Mucosa of stomach (tissue), 1 donor: Measurements from ENCODE around the gene RAX.

ENCODE experiments used
- H3K27me3 ChIP-seq: one replicate; pipeline ENCODE4 v1.7.0; 2013; ENCODE audit warnings: mild to moderate bottlenecking, low read length; ENCODE audit not compliant: control insufficient read depth, insufficient read depth
- H3K36me3 ChIP-seq: one replicate; pipeline ENCODE4 v1.7.0; 2013; ENCODE audit warnings: low read length; ENCODE audit not compliant: control insufficient read depth, insufficient read depth
- H3K4me1 ChIP-seq: one replicate; pipeline ENCODE4 v1.7.0; 2013; ENCODE audit warnings: mild to moderate bottlenecking, low read length; ENCODE audit not compliant: control insufficient read depth, insufficient read depth
- H3K4me3 ChIP-seq: one replicate; pipeline ENCODE4 v1.7.0; 2013; ENCODE audit warnings: low read length
- H3K9ac ChIP-seq: one replicate; pipeline ENCODE4 v1.7.0; 2013; ENCODE audit warnings: mild to moderate bottlenecking, low read length, moderate library complexity
- H3K9me3 ChIP-seq: one replicate; pipeline ENCODE4 v1.7.0; 2013; ENCODE audit warnings: mild to moderate bottlenecking, low read length, moderate library complexity; ENCODE audit not compliant: control insufficient read depth
- donor health status: Pancreatic carcinoma.

Gene RAX

DNA sequence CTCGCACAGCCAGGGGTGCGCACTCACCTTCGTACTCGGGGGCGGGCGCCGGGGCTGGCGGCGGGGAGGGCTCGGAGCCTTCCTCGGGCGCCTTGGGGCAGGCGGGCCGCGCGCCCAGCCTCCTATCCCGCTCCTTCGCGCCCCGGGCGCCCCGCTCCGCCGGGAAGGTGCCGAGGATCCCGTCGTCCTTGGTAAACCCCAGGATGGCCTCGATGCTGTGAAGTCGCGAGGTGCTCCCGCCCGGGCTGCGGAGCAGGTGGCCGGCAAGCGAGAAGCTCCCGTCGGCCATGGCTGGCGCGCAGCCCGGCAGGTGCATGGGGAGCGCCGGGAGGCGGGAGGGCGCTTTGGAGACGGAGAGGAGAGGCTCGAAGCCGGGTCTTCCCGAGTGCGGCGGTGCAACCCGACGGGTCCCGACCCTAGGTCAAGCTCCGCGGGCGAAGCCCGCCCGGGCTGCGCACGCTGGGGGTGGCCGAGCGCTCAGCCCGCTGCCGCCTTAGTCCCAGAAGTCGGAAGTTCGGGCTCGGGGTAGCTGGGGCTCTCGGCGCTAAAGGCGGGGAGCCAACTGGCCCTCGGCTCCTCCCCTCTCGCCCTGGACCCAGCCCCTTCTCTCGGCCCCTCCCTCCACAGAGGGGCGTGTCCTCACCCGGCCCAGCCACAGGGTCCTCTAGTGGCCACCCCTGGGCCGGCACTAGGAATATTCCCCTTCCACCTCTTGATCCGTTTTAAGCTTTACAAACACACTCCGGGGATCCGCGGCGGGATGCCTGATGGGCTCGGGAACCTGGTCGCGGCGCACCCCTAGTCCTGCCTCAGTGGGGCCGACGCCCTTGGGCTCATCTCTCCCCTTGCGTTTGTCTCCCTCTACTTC lies at the start of gene RAX:
TSS of gene RAX (minus strand) at position 564 of the 868 bp plus-strand sequence. CDS start at position 316, 248 bp downstream.
- Histone ChIP-seq H3K4me3 (peak within 1 kb of the TSS; percentile 14), H3K9me3 (no peaks in the 10 kb centered on the region), H3K9ac (no peak within 1 kb of the TSS), H3K4me1 (peaks cover 30% of the 10 kb centered on the region), H3K27me3 (peaks cover 88% of the 10 kb centered on the region), H3K36me3 (no peaks in the 10 kb centered on the region)

DNA sequence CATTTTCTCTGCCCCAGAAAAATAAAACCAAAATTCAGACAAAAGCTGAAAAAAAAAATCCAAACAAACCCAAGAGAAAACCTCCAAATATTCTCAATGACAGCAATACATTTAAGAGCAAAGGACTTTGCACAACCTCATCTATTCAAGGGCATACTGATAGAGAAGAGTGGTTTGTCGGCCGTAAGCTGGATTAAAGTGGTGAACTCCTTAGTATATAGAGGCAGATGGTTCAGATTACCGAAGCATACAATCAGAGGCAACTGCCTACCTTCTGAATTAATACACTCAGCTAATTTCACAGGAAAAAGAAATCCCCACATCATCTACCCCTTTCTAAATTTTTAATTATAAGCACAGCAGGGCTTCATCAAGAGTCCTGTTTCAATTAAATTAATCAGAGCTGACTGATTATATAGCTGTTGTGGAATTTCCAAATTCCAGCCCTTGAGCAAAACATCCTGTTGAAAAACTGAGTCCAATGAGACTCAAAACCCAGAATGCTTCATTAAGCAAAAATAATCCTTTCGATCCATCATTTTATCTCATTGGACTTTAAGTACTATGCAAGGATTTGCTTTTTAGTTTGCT lies 45.3 kb upstream of the RAX start, which contains the start of gene CPLX4:
TSS of gene CPLX4 (minus strand) at position 190 of the 591 bp plus-strand sequence. CDS start at position 3, 187 bp downstream.
- H3K9me3 ChIP-seq = no peaks in the 10 kb centered on the region

DNA sequence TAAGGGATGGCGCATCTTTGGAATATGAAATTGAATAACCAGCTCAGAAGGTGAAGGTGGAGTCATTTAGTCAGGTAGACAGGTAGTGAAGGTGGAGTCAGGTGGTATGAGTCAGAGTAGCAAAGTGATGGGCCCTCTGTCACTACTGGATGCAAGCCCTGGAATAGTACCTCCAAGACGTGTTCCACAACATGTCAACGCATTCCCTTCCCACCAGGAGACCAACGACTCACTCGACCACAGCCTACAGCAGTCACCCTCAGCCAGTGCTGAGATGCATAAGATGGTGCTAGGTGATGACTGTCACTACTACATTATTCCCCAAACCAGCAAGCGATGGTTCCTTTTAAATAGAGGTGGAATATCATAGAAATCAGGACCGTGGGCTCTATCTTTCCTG lies 38.4 kb upstream of the RAX start:
- H3K36me3 ChIP-seq = no peaks in the 10 kb centered on the region
- peaks cover 18% of the 10 kb centered on the region for H3K27me3 ChIP-seq
- H3K4me3 ChIP-seq = no peak overlapping the region
- no peak overlapping the region for H3K9ac ChIP-seq
- peaks cover 8% of the 10 kb centered on the region for H3K4me1 ChIP-seq
- no peaks in the 10 kb centered on the region for H3K9me3 ChIP-seq

More for the DNA sequence above, 45.3 kb upstream of the RAX start, which contains the start of gene CPLX4:
- Histone ChIP-seq H3K27me3 (no peaks in the 10 kb centered on the region), H3K36me3 (no peaks in the 10 kb centered on the region), H3K4me3 (no peak within 1 kb of the TSS), H3K4me1 (no peaks in the 10 kb centered on the region), H3K9ac (no peak within 1 kb of the TSS)

DNA sequence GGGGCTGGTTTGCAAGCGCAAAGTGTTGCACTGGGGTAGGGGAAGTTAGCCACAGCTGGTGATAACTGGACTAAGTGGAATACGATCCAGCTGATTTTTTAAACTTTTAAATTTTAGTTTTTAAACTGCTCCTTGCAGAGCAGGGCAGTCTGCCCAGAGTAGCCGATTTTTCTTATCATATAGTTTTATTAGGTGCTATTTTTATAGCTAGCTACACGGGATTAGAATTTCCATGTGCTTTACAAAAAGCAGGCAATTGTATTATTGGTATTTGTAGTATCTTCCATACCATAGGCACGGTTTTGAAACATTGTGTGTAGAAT lies 35.6 kb upstream of the RAX start:
- H3K9ac ChIP-seq = no peak overlapping the region
- peaks cover 18% of the 10 kb centered on the region for H3K27me3 ChIP-seq
- H3K4me1 ChIP-seq = peaks cover 8% of the 10 kb centered on the region
- no peaks in the 10 kb centered on the region for H3K36me3 ChIP-seq
- no peaks in the 10 kb centered on the region for H3K9me3 ChIP-seq
- no peak overlapping the region for H3K4me3 ChIP-seq

DNA sequence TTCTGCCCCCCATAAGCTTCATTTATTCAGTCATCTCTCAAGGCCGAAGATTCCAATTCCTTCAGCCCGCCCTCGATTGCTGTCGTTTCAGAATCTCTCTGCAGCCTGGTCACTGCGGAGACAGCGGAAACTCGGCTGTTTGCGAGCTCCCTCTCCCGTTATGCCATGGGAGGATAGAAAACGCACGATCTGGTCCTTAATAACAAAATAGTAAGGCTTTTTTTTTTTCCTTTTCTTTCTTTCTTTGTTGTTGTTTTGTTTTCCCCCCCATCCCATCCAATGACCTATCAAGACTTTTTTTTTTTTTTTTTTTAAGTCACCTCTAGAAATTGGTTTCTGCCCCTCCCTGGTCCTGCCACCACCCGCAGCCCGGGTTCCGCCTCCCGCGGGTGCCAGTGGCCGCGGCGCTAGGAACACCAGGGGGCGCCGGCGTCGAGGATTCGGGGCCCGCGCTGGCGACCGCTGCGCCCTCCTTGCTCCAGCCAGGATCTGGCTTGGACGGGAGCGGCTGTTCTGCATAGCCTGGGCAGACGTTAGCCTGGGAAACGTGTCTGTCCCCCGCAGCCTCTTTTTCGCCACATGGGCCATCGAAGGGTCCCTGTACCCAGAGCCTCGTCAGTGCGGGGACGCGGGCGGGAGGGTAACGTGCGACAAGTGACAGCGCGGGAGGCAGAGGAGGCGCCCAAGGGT lies 35.1 kb upstream of the RAX start:
- no peaks in the 10 kb centered on the region for H3K9me3 ChIP-seq
- peaks cover 18% of the 10 kb centered on the region for H3K27me3 ChIP-seq
- no peak overlapping the region for H3K4me3 ChIP-seq
- no peaks in the 10 kb centered on the region for H3K36me3 ChIP-seq
- no peak overlapping the region for H3K9ac ChIP-seq
- peaks cover 8% of the 10 kb centered on the region for H3K4me1 ChIP-seq

DNA sequence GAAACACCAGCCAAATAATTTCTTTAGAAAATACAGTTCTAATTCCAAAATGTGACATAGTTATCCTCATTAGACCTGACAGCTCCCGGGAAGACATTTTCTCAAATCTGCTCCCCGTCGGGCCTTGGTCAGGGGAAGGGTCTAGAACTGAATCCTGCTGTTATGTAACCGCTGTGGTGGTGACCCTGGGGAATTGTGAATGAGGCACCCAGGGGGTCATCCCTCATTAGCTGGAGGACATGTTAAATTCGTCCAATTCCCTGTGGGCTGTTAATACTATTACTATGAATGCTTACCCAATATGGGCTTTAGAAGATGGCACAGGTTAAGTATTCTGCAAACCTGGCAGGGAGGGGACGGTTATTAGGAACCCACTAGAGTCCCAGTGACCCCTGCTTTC lies 33.4 kb upstream of the RAX start:
- Histone ChIP-seq H3K36me3 (no peaks in the 10 kb centered on the region), H3K4me3 (no peak overlapping the region), H3K27me3 (peaks cover 16% of the 10 kb centered on the region), H3K4me1 (peaks cover 8% of the 10 kb centered on the region), H3K9me3 (no peaks in the 10 kb centered on the region), H3K9ac (no peak overlapping the region)

DNA sequence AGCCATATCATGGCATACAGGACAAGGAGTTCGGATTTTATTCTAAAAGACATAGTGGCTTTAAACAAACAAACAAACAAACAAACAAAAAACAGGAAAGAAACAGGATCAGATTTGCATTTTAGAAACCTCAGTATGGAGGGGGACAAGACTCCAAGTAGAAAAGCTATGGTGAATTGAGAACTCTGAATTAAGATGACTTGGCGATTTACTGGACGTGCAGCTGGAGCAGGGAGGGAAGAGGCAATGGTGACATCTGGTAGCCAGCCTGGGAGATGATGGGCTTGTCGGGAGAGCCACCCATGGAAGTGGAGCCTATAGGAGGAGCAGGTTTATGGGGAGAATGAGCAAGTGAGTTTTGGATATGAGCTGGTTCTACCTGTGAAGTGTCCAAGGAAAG lies 32.0 kb upstream of the RAX start:
- Histone ChIP-seq H3K4me1 (peaks cover 8% of the 10 kb centered on the region), H3K27me3 (peaks cover 9% of the 10 kb centered on the region), H3K9me3 (no peaks in the 10 kb centered on the region)

DNA sequence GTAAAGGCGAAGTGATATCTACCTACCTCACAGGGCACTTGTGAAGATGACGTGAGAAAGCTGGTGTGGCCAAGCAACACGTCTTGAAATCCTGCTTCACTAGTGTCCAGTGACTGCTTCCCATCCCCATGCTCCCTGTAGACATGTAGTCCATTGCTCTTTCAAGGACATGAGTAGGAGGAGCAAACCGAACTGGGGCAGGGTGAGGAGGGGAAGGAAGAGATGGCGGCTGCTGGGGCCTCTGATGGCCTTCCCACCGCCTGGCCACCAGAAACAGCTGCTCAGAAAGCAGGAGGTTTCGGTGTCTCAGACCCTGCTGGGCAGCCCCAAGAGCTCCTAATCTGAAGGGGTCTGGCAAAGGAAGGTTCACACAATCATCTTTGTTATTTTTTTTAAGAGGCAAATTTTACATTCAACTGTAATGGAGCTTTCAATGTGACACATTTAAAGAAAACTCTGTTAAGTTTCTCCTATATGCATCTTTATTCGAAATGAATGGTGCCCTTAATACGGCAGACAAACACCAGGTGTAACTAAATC lies 30.5 kb upstream of the RAX start:
- Histone ChIP-seq H3K27me3 (peaks cover 8% of the 10 kb centered on the region), H3K4me1 (peaks cover 7% of the 10 kb centered on the region), H3K36me3 (no peaks in the 10 kb centered on the region), H3K4me3 (no peak overlapping the region), H3K9me3 (no peaks in the 10 kb centered on the region), H3K9ac (no peak overlapping the region)

More for the DNA sequence above, 32.0 kb upstream of the RAX start:
- no peak overlapping the region for H3K4me3 ChIP-seq
- no peak overlapping the region for H3K9ac ChIP-seq
- no peaks in the 10 kb centered on the region for H3K36me3 ChIP-seq

DNA sequence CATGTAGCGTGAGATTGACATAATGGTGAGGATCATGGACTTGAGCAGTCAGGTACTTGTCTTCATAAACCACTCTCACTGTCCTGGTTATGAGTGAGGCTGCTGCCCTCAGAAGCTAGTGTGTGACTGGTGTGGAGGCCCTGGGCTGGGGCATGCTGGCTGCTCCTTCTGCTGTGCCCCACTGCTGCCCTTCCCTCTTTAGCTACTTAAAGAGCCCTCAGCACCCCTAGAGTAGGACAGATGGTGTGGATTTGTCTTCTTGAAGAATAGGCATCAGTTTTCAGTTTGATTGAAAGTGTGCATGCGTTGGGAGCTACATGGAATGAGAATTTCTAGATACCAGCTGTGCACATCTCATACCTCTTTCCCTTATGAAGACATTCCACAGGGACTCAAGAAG lies 29.8 kb upstream of the RAX start:
- H3K27me3 ChIP-seq = peaks cover 8% of the 10 kb centered on the region
- H3K36me3 ChIP-seq = no peaks in the 10 kb centered on the region
- H3K9me3 ChIP-seq = no peaks in the 10 kb centered on the region
- no peaks in the 10 kb centered on the region for H3K4me1 ChIP-seq
- no peak overlapping the region for H3K4me3 ChIP-seq
- H3K9ac ChIP-seq = no peak overlapping the region

DNA sequence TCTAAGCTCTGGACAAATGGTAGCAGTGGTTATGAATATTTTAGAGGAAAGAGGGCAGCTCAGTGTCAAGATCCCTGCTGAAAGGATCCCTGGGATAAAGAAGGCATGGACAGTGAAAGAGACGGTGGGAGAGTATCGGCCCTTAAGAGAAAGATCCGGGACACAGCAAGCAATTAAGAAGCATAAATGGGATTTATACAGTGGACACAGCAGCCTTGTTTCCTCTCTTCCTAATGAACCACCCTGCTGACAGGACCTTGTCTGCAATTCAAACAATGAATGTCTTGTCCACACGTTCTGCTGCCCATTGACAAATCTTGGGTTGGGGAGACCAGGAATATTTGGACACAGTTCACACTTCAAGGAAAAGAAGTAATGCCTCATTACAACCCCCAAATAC lies 28.7 kb upstream of the RAX start:
- Histone ChIP-seq H3K4me1 (no peaks in the 10 kb centered on the region), H3K4me3 (no peak overlapping the region), H3K36me3 (no peaks in the 10 kb centered on the region), H3K9me3 (no peaks in the 10 kb centered on the region), H3K27me3 (peaks cover 3% of the 10 kb centered on the region), H3K9ac (no peak overlapping the region)

DNA sequence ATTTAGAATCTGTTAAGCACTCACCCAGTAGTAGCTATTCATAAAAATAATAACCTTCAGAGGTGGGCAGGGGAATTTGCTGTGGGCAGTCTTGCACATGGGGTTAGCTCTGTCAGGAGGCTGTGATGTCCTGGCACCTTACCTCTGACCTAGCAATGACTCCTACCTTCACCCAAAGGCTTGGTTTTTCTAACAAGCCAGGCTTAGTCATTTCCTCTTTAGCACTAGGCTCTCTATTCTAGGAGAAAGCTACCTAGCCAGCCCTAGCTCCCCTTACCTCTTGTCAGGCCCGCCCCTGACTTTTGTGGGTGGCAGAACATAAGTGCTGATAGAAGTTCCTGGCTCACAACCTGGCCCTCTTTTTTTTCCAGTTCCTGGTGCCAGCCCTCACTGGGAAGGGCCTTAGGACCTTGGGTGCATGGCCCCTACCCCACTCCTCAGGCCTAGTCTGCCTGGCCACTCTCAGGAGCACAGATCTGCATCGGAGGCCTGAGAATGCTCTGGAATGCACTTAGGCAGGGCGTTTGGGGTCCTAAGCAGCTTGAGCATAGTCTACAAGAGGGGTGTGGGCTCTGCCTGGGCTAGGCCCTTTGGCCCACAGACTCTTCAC lies 27.5 kb upstream of the RAX start:
- Histone ChIP-seq H3K9ac (no peak overlapping the region), H3K4me1 (no peaks in the 10 kb centered on the region), H3K36me3 (no peaks in the 10 kb centered on the region), H3K4me3 (no peak overlapping the region), H3K27me3 (peaks cover 3% of the 10 kb centered on the region), H3K9me3 (no peaks in the 10 kb centered on the region)
